Natural killer cell (primary cell): ENCODE results near the gene ZNF594. TPM values are rescaled to one million over a fixed set of nuclear protein-coding genes. Genes with fewer than 3 reads are reported as not detected.
"Not testable (repeated sequence)": the region's sequence is repeated elsewhere in the genome, so short reads cannot be mapped to it uniquely, and the experiment has no call there.

Source experiments
- ATAC-seq, 3 donors: fragments of 150-1000 bp in 2 of 3; fragments of 200-7000 bp in 1 of 3; cut with Tn5 transposase; 1 replicate in 1 of 3; 2 replicates in 2 of 3; pipeline ENCODE4 v1.10.0; 2021; ENCODE audit warnings: mild to moderate bottlenecking in 2 of 3, moderate library complexity in 2 of 3
- DNase-seq, 2 donors: peaks; one replicate each; pipeline versions ENCODE4 v3.0.0 to v3.0.0-alpha.2; 2013 to 2021; ENCODE audit warnings: mixed read lengths in 1 of 2
- H3K27ac ChIP-seq: one replicate; pipeline ENCODE4 v1.5.1; 2013; ENCODE audit warnings: mild to moderate bottlenecking, low read length
- H3K27me3 ChIP-seq: one replicate; pipeline ENCODE4 v1.6.1; 2013; ENCODE audit warnings: low read length; ENCODE audit not compliant: control insufficient read depth, insufficient read depth
- H3K36me3 ChIP-seq: one replicate; pipeline ENCODE4 v1.6.1; 2013; ENCODE audit warnings: low read length; ENCODE audit not compliant: control insufficient read depth, insufficient read depth
- H3K4me1 ChIP-seq: one replicate; pipeline ENCODE4 v1.6.1; 2013; ENCODE audit warnings: low read length; ENCODE audit not compliant: control insufficient read depth, insufficient read depth
- H3K4me3 ChIP-seq: one replicate; pipeline ENCODE4 v1.5.1; 2013; ENCODE audit warnings: low read length
- H3K9me3 ChIP-seq: one replicate; pipeline ENCODE4 v1.6.1; 2013; ENCODE audit warnings: low read length; ENCODE audit not compliant: control insufficient read depth, insufficient read depth
- H3K27ac Mint-ChIP-seq, 2 donors: one replicate each; pipeline ENCODE4 v1.8.0; 2022; ENCODE audit warnings: mild to moderate bottlenecking in 2 of 2, mixed read lengths in 2 of 2, moderate library complexity in 1 of 2
- H3K27me3 Mint-ChIP-seq, 2 donors: one replicate each; pipeline ENCODE4 v1.8.0; 2022; ENCODE audit warnings: low read depth in 2 of 2, mixed read lengths in 2 of 2
- H3K36me3 Mint-ChIP-seq: one replicate; pipeline ENCODE4 v1.8.0; 2022; ENCODE audit warnings: mixed read lengths
- H3K4me1 Mint-ChIP-seq, 2 donors: one replicate each; pipeline ENCODE4 v1.8.0; 2022; ENCODE audit warnings: mixed read lengths in 2 of 2
- H3K4me3 Mint-ChIP-seq: one replicate; pipeline ENCODE4 v1.8.0; 2022; ENCODE audit warnings: mild to moderate bottlenecking, moderate library complexity, mixed read lengths
- H3K9me3 Mint-ChIP-seq, 2 donors: one replicate each; pipeline ENCODE4 v1.8.0; 2022; ENCODE audit warnings: mixed read lengths in 2 of 2
- CTCF ChIP-seq: fragments of 200-600 bp; IDR thresholded peaks from one replicate; pipeline ENCODE4 v1.8.0; 2022; ENCODE audit warnings: antibody characterized with exemption
- WGBS: methylation state at CpG from one replicate; pipeline ENCODE4 v1.1.7; 2013; ENCODE audit warnings: missing lambda C conversion rate; ENCODE audit not compliant: insufficient coverage; 5-methylcytosine and 5-hydroxymethylcytosine counted together
- intact Hi-C: fragments of 100-400 bp; cut with micrococcal nuclease; formaldehyde crosslinking; loops from one replicate; pipeline ENCODE4 v1.14.2; 2022
- total RNA-seq, 4 donors: library from RNA; stranded (reverse); fragments of 120-200 nt in 1 of 4; gene quantifications; one replicate each; pipeline versions ENCODE4 v1.2.3 to v1.2.4, GENCODE V29; 2013 to 2022

ZNF594 gene
- total RNA-seq, 3 donors from 2014 or later (not counting 1 experiment from before 2014, with no cell fraction given): 5.1 to 7.9 (median 6.1) TPM

- intact Hi-C loops: no loop called here
- no peak for TF ChIP-seq CTCF
- peaks cover 56% of the 10 kb centered on the region for H3K4me1 ChIP-seq
- Mint-ChIP-seq H3K27me3 (no peaks in the 10 kb centered on the region), H3K4me1 (peaks cover 24 to 53% of the 10 kb centered on the region in 2 donors), H3K27ac (peak overlapping the region; percentile 78 to 94), H3K36me3 (no peaks in the 10 kb centered on the region), H3K4me3 (peak overlapping the region; percentile 32), H3K9me3 (no peaks in the 10 kb centered on the region)
- H3K36me3 ChIP-seq: peaks cover 5% of the 10 kb centered on the region
- ATAC-seq: no peak
- no peaks in the 10 kb centered on the region for H3K9me3 ChIP-seq
- 94% methylated on average over 5 of the region's 5 CpGs for WGBS
- H3K27ac ChIP-seq: peak overlapping the region; percentile 82
- no peak for DNase-seq
- no peak overlapping the region for H3K4me3 ChIP-seq
- no peaks in the 10 kb centered on the region for H3K27me3 ChIP-seq
Observed at GRCh38 chr17:5220074-5220473, 28.4 kb upstream of the ZNF594 start.

GRCh38 chr17:5219536-5219935 is 27.9 kb upstream of the ZNF594 start:
- H3K4me1 ChIP-seq: peaks cover 51% of the 10 kb centered on the region
- H3K27ac Mint-ChIP-seq: peak overlapping the region; percentile 78 to 94
- DNase-seq: no peak
- no peaks in the 10 kb centered on the region for H3K9me3 ChIP-seq
- 95% methylated on average over 6 of the region's 6 CpGs for WGBS
- no peaks in the 10 kb centered on the region for H3K9me3 Mint-ChIP-seq
- H3K36me3 Mint-ChIP-seq: no peaks in the 10 kb centered on the region
- ATAC-seq: no peak
- H3K36me3 ChIP-seq: peaks cover 5% of the 10 kb centered on the region
- no peak overlapping the region for H3K4me3 Mint-ChIP-seq
- H3K27me3 ChIP-seq: no peaks in the 10 kb centered on the region
- no peaks in the 10 kb centered on the region for H3K27me3 Mint-ChIP-seq
- no peak for TF ChIP-seq CTCF
- H3K4me1 Mint-ChIP-seq: peaks cover 19 to 48% of the 10 kb centered on the region in 2 donors
- intact Hi-C loops: no loop called here
- no peak overlapping the region for H3K4me3 ChIP-seq
- peak overlapping the region; percentile 82 for H3K27ac ChIP-seq

GRCh38 chr17:5217562-5217961 is 25.9 kb upstream of the ZNF594 start:
- not testable (repeated sequence) for H3K36me3 ChIP-seq, H3K36me3 Mint-ChIP-seq

GRCh38 chr17:5211458-5211857 is 19.8 kb upstream of the ZNF594 start:
- Mint-ChIP-seq H3K27ac (peak overlapping the region; percentile 50 to 84), H3K36me3 (no peaks in the 10 kb centered on the region), H3K4me1 (peaks cover 11 to 41% of the 10 kb centered on the region in 2 donors), H3K4me3 (no peak overlapping the region), H3K9me3 (no peaks in the 10 kb centered on the region), H3K27me3 (no peaks in the 10 kb centered on the region)
- WGBS: 95% methylated on average over 7 of the region's 7 CpGs
- Histone ChIP-seq H3K27me3 (no peaks in the 10 kb centered on the region), H3K9me3 (no peaks in the 10 kb centered on the region), H3K4me3 (no peak overlapping the region), H3K27ac (peak overlapping the region; percentile 36), H3K4me1 (peaks cover 26% of the 10 kb centered on the region), H3K36me3 (peaks cover 7% of the 10 kb centered on the region)
- DNase-seq (no peak), ATAC-seq (no peak)
- no peak for TF ChIP-seq CTCF
- intact Hi-C loops: no loop called here

More at GRCh38 chr17:5217562-5217961, 25.9 kb upstream of the ZNF594 start:
- H3K9me3 Mint-ChIP-seq, ATAC-seq, H3K27me3 Mint-ChIP-seq, H3K27ac ChIP-seq, H3K27me3 ChIP-seq, H3K4me3 Mint-ChIP-seq, H3K9me3 ChIP-seq, DNase-seq, H3K27ac Mint-ChIP-seq, H3K4me3 ChIP-seq, intact Hi-C loops: not testable (repeated sequence)
- 100% methylated on average over 1 of the region's 5 CpGs for WGBS
- H3K4me1 ChIP-seq: peaks cover 35% of the 10 kb centered on the region
- peaks cover 17 to 32% of the 10 kb centered on the region in 2 donors for H3K4me1 Mint-ChIP-seq
